ENCODE measurements around the gene AGBL3.

The AGBL3 gene

DNA sequence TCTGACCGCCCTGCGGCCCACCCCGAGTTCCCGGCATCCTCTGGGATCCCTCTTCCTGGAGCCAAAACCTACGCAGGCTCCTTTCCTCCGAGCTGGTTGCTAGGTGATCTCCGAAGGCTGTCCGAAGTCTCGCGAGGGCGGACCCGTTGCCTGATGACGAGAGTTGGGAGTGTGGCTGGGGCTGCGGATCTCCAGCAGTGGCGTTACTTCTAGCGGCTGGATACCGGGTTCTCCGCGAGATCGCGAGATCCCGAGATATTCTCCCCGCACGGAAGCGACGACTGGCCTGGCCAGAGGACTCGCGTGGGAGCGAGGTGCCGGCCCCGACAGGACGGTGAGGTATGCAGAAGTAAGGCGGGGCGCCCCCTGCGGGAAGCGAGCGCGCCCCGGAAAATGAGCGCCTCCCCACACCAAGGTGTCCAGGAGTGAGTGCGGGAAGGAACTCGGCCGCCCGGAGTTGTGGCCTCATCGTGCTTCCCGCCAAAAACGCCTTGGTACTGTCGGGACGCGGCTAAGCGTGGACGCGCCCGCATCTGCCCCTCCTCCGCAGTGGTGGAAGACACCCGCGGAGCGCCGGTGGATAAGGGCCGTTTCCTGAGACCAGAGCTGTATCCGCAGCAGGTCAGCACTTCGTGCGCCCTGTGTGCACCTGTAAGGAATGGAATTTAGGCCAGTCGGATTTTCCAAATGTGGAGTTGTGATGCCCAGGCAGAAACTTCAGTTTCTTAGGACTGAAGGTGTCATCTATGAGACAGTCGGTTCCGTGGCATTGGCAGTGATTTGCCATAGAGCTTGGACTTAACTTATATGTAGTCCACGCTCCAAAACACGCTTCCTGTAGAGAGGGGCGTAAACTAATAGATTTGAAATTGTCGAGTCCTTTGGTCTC lies at the start of gene AGBL3:
AGBL3 (plus strand) TSS at position 146 of the 889 bp plus-strand sequence. CDS start 1,426 bp downstream, outside the sequence.
- Histone ChIP-seq H3K27ac (ENCODE audit: low read depth, low read length) (peak within 1 kb of the TSS; percentile 91), H3K36me3 (ENCODE audit: insufficient read depth, low read length) (no peaks in the 10 kb centered on the region), H3K4me3 (ENCODE audit: low read depth in 1 of 2, low read length in 2 of 2) (peak within 1 kb of the TSS; percentile 84 to 96), H3K4me1 (ENCODE audit: insufficient read depth, low read length) (no peaks in the 10 kb centered on the region), H3K9me3 (ENCODE audit: low read length) (no peaks in the 10 kb centered on the region), H3K27me3 (ENCODE audit: control insufficient read depth in 1 of 2, insufficient read depth in 2 of 2, low read length in 2 of 2) (no peaks in the 10 kb centered on the region), H3K9ac (ENCODE audit: low read length) (peak within 1 kb of the TSS; percentile 96)

DNA sequence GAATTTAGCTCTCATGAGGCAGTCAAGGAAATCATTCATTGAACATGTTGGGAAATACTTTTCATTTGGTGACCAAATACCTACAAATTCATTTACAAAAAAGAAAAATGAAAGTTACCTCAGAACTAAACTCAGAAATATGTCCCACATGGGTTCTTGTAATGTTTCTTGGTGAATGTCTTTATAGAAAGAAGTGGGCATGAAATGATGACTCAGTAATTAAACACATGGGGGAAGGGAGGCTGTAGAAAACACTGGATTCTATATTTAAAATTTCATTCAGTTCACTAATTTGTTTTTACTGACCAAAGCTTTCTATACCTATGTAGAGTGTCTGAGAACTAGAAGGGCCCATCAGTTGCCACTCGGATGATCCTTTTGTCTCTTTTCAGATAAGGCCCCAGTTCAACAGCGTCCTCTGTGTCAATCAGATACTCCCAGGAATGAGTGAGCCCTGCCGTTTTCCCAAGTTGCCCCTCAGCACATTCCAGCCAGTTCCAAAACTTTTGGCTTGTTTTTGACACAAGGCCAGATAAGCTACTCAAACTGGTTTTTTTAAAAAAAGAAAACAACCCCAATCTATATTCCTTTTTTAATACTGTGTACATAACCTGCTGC lies 49.3 kb upstream of the AGBL3 start:
- Histone ChIP-seq H3K9me3 (ENCODE audit: low read length) (no peaks in the 10 kb centered on the region), H3K9ac (ENCODE audit: low read length) (no peak overlapping the region), H3K4me1 (ENCODE audit: insufficient read depth, low read length) (peaks cover 23% of the 10 kb centered on the region), H3K4me3 (ENCODE audit: low read depth in 1 of 2, low read length in 2 of 2) (no peak overlapping the region), H3K27me3 (ENCODE audit: control insufficient read depth in 1 of 2, insufficient read depth in 2 of 2, low read length in 2 of 2) (no peaks in the 10 kb centered on the region), H3K27ac (ENCODE audit: low read depth, low read length) (no peak overlapping the region), H3K36me3 (ENCODE audit: insufficient read depth, low read length) (peaks cover 50% of the 10 kb centered on the region)

DNA sequence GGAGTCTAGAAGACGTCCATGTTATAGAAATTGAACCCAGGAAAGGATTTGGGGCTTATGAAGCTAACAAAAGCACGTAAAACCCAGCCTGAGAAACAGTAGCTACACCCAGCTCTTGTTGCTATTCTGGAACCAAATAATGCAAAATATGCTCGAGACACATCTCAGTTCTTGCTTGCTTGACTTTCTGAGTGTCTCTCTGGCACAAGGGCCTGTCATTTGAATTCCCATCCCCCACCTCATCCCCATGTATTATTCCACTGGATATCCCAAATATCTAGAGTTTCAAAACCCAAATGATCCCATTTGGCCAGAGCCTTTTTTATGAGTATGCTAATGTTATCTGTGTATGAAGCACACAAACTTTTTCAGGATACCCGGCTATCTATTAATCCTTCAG lies 48.2 kb upstream of the AGBL3 start:
- Histone ChIP-seq H3K9me3 (ENCODE audit: low read length) (no peaks in the 10 kb centered on the region), H3K27me3 (ENCODE audit: control insufficient read depth in 1 of 2, insufficient read depth in 2 of 2, low read length in 2 of 2) (no peaks in the 10 kb centered on the region), H3K4me3 (ENCODE audit: low read depth in 1 of 2, low read length in 2 of 2) (no peak overlapping the region), H3K9ac (ENCODE audit: low read length) (no peak overlapping the region), H3K27ac (ENCODE audit: low read depth, low read length) (no peak overlapping the region), H3K4me1 (ENCODE audit: insufficient read depth, low read length) (peaks cover 14% of the 10 kb centered on the region), H3K36me3 (ENCODE audit: insufficient read depth, low read length) (peaks cover 54% of the 10 kb centered on the region)

DNA sequence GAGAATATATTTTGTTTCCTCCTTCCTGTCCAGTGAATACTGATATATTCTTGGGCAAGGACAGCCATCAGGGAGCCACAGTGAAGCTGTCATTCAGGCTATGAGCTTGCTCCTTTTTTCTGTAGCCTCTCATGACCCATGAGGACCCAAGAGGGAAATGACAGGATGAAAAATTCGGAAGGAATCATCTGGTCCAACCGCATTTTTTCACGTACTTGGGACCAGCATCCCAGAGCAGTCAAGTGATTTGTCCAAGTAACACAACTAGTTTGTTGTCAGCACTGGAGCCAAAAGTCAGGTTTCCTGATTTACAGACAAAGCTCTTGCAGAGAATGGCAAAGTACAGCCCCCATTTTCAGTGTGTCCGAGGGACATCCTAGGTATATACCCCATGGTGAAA lies 47.2 kb upstream of the AGBL3 start:
- Histone ChIP-seq H3K27ac (ENCODE audit: low read depth, low read length) (no peak overlapping the region), H3K27me3 (ENCODE audit: control insufficient read depth in 1 of 2, insufficient read depth in 2 of 2, low read length in 2 of 2) (no peaks in the 10 kb centered on the region), H3K9ac (ENCODE audit: low read length) (no peak overlapping the region), H3K4me1 (ENCODE audit: insufficient read depth, low read length) (peaks cover 9% of the 10 kb centered on the region), H3K36me3 (ENCODE audit: insufficient read depth, low read length) (peaks cover 49% of the 10 kb centered on the region), H3K9me3 (ENCODE audit: low read length) (no peaks in the 10 kb centered on the region), H3K4me3 (ENCODE audit: low read depth in 1 of 2, low read length in 2 of 2) (no peak overlapping the region)

DNA sequence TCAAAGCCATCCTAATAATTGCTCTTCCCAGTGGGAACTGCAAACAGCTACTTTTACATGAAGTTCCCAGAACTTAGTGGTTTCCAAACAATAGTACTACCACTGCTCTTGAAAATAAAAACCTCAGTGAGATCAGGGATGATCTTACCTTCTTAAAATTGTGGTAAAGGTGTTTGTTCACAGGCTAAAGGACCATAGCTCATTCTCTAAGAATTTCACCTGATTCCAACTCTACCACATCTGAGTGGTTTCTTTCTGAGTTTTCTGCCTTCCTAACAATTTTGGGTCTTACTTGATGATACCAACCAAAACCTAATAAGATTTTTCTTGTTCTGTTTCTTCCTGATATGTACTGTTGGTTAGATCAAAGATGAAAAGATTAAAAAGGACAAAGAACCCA lies 45.6 kb upstream of the AGBL3 start:
- no peak overlapping the region for H3K4me3 ChIP-seq (ENCODE audit: low read depth in 1 of 2, low read length in 2 of 2)
- H3K27ac ChIP-seq (ENCODE audit: low read depth, low read length) = no peak overlapping the region
- no peaks in the 10 kb centered on the region for H3K9me3 ChIP-seq (ENCODE audit: low read length)
- H3K36me3 ChIP-seq (ENCODE audit: insufficient read depth, low read length) = peaks cover 38% of the 10 kb centered on the region
- peaks cover 9% of the 10 kb centered on the region for H3K4me1 ChIP-seq (ENCODE audit: insufficient read depth, low read length)
- H3K27me3 ChIP-seq (ENCODE audit: control insufficient read depth in 1 of 2, insufficient read depth in 2 of 2, low read length in 2 of 2) = no peaks in the 10 kb centered on the region
- no peak overlapping the region for H3K9ac ChIP-seq (ENCODE audit: low read length)

DNA sequence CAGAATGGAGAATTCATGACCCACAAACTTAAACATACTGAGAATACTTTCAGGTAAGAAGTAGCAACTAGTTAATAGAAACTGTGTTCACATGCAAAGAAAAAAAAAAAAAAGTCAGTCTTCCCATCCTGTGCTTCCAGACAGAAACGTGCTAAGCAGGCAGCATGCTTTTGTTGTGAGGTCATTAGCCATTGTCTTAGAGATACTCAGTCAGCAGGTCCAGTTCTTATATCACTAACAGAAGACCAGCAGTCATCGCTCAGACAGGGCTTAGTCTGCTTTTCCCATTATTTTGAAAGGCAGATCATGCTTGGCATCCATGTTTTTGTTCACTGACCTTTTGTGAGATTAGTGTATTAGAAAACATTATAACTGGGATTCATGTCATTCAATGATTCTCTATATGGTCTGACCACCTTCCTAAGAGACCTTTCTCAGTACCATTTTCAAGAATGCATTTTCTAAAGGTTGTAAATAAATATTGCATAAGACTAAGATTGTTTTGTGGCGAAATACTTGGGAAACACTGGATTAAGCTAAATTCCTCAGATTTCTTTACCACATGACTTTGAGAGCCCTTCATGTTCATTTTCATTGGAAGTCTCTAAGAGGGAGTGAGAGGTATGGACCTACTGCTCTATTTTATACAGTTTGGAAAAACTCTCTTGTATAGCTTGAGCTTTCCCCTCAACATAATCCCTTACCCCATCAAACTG lies 45.0 kb upstream of the AGBL3 start:
- Histone ChIP-seq H3K4me1 (ENCODE audit: insufficient read depth, low read length) (peaks cover 9% of the 10 kb centered on the region), H3K36me3 (ENCODE audit: insufficient read depth, low read length) (peaks cover 33% of the 10 kb centered on the region), H3K9ac (ENCODE audit: low read length) (no peak overlapping the region), H3K27ac (ENCODE audit: low read depth, low read length) (no peak overlapping the region), H3K4me3 (ENCODE audit: low read depth in 1 of 2, low read length in 2 of 2) (no peak overlapping the region), H3K9me3 (ENCODE audit: low read length) (no peaks in the 10 kb centered on the region), H3K27me3 (ENCODE audit: control insufficient read depth in 1 of 2, insufficient read depth in 2 of 2, low read length in 2 of 2) (no peaks in the 10 kb centered on the region)

DNA sequence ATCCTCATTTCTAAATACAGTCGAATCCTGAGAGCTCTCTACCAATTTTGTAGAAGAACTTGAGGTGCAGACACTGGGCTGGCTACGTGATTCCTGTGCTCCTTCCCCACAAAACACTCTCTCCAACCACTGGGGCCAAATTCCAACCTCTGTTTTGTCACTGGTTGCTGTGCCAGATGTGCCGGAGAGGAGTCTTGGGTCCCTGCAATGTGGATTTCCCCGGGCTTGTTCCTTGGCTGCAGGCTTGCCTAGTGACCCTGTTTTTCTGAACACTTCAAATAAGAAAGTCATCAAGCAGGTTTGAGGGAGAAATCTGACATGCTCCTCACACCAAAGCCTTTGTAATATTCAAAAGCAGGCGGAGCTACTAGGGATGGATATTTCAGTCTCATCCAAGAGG lies 44.4 kb upstream of the AGBL3 start:
- Histone ChIP-seq H3K4me3 (ENCODE audit: low read depth in 1 of 2, low read length in 2 of 2) (no peak overlapping the region), H3K9me3 (ENCODE audit: low read length) (no peaks in the 10 kb centered on the region), H3K9ac (ENCODE audit: low read length) (no peak overlapping the region), H3K4me1 (ENCODE audit: insufficient read depth, low read length) (peaks cover 9% of the 10 kb centered on the region), H3K27ac (ENCODE audit: low read depth, low read length) (no peak overlapping the region), H3K36me3 (ENCODE audit: insufficient read depth, low read length) (peaks cover 34% of the 10 kb centered on the region), H3K27me3 (ENCODE audit: control insufficient read depth in 1 of 2, insufficient read depth in 2 of 2, low read length in 2 of 2) (no peaks in the 10 kb centered on the region)

DNA sequence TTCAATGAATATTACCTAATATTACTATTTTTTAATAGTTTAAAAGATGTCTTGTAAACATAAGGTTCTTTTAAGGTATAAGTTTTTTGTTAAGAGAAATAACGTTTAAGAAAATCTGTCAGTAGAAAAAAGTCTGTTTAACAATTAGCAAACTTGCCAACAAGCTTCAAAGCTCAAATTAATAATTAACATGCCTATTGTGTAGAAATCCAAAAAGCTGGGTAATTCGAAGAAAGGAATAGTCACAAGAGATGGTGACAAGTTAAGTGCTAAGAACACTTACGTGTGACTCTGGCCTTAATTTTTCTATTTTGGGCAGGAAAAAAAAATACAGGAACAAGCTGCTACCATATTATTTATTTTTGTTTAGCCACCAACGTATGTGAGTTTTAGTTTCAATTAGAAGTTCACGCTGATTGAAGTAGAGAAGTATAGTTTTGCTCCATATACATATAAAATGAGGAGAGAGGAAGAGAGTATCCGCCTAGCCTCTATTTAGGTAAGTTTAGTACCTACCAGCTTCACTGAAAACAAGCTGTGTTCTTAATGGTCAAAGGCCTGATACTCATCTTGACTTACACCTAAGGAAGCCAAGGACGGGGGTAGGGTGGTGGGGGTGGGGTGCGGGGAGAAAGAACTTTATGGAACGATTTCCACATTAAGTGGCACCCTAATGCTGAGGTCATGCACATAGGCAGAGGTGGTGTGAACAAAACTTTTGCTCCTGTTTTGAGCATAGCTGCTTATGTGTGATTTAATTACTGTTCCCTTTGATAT lies 43.4 kb upstream of the AGBL3 start:
- Histone ChIP-seq H3K9ac (ENCODE audit: low read length) (no peak overlapping the region), H3K4me3 (ENCODE audit: low read depth in 1 of 2, low read length in 2 of 2) (no peak overlapping the region), H3K4me1 (ENCODE audit: insufficient read depth, low read length) (peaks cover 9% of the 10 kb centered on the region), H3K36me3 (ENCODE audit: insufficient read depth, low read length) (peaks cover 43% of the 10 kb centered on the region), H3K9me3 (ENCODE audit: low read length) (no peaks in the 10 kb centered on the region), H3K27me3 (ENCODE audit: control insufficient read depth in 1 of 2, insufficient read depth in 2 of 2, low read length in 2 of 2) (no peaks in the 10 kb centered on the region), H3K27ac (ENCODE audit: low read depth, low read length) (no peak overlapping the region)

DNA sequence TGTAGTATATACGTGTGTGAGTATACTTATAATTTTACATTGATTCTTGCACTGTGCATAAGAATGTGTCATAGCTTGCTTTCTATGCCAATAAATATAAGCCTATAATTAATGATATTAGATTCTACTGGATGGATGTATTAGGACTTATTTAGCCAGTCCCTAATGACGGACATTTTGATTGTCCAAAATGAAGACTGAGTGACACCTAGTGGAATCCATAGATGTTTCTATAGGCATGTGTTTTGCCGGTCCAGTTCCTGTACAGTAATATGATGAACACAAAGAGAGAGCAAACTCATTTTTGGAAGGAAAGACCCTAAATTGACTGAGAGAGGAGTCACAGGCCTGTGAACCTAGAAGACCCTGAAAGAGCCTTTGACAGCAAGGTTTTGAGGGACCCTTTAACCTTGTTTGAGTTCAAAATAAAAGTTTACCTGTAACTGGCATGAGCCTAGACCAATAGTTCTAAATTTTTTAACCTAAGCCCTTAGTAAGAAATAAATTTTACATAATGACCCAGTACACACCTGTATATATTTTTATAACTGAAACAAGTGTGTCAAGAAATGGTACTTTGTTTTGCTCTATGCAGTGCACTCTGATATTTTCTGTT lies 42.4 kb upstream of the AGBL3 start:
- Histone ChIP-seq H3K4me3 (ENCODE audit: low read depth in 1 of 2, low read length in 2 of 2) (no peak overlapping the region), H3K36me3 (ENCODE audit: insufficient read depth, low read length) (peaks cover 46% of the 10 kb centered on the region), H3K9ac (ENCODE audit: low read length) (no peak overlapping the region)

DNA sequence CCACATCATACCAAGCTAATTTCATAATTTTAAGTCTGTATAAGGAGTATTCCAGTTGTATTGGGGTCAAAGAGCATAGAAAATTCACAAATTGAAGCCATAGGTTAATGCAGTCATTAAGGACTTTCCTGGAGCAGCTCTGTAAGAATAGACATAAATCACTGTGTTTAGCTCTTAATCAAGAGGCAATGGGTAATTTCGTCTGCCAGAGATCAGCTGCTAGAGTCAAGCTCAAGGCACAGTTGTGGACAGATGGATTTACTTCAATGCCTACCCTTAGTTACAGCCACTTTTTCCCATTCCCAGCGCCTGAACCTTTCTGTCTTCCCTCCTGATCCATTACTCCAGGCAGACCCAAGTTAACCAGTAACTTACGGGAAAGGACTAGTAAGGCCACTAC lies 40.6 kb upstream of the AGBL3 start:
- no peak overlapping the region for H3K27ac ChIP-seq (ENCODE audit: low read depth, low read length)

More for the DNA sequence above, 42.4 kb upstream of the AGBL3 start:
- no peaks in the 10 kb centered on the region for H3K9me3 ChIP-seq (ENCODE audit: low read length)
- H3K27me3 ChIP-seq (ENCODE audit: control insufficient read depth in 1 of 2, insufficient read depth in 2 of 2, low read length in 2 of 2) = no peaks in the 10 kb centered on the region
- H3K27ac ChIP-seq (ENCODE audit: low read depth, low read length) = no peak overlapping the region
- H3K4me1 ChIP-seq (ENCODE audit: insufficient read depth, low read length) = peaks cover 10% of the 10 kb centered on the region

More for the DNA sequence above, 40.6 kb upstream of the AGBL3 start:
- Histone ChIP-seq H3K4me3 (ENCODE audit: low read depth in 1 of 2, low read length in 2 of 2) (no peak overlapping the region), H3K27me3 (ENCODE audit: control insufficient read depth in 1 of 2, insufficient read depth in 2 of 2, low read length in 2 of 2) (no peaks in the 10 kb centered on the region), H3K36me3 (ENCODE audit: insufficient read depth, low read length) (peaks cover 59% of the 10 kb centered on the region), H3K9me3 (ENCODE audit: low read length) (no peaks in the 10 kb centered on the region), H3K4me1 (ENCODE audit: insufficient read depth, low read length) (peaks cover 12% of the 10 kb centered on the region), H3K9ac (ENCODE audit: low read length) (no peak overlapping the region)

Measured in muscle layer of colon (tissue), 2 donors.